Heart right ventricle (tissue), 16 donors: Measurements from ENCODE around the gene HPDL. TPM values are rescaled to one million over a fixed set of nuclear protein-coding genes. Genes with fewer than 3 reads are reported as not detected.
A peak's percentile ranks its signal among the peaks of the same experiment; 100 is the strongest.

Experiments used
- ATAC-seq, 8 donors: fragments of 200-7000 bp; cut with Tn5 transposase; one replicate each; pipeline ENCODE4 v1.9.1; 2020; ENCODE audit warnings: mild to moderate bottlenecking in 8 of 8, moderate library complexity in 8 of 8, moderate number of reproducible peaks in 1 of 8
- DNase-seq, 2 donors: peaks; one replicate each; pipeline ENCODE4 v3.0.0-alpha.2; 2020
- H3K27ac ChIP-seq, 10 donors: fragments of 200-600 bp; sonication (generic) in 2 of 10; one replicate each; pipeline versions ENCODE4 v1.5.0 to v1.8.0; 2020 to 2022; ENCODE audit warnings: mild to moderate bottlenecking in 3 of 10
- H3K27me3 ChIP-seq, 7 donors: fragments of 200-600 bp; one replicate each; pipeline ENCODE4 v1.8.0; 2021 to 2022; ENCODE audit warnings: mild to moderate bottlenecking in 2 of 7
- H3K36me3 ChIP-seq, 9 donors: fragments of 200-600 bp; sonication (generic) in 1 of 9; one replicate each; pipeline versions ENCODE4 v1.5.0 to v1.8.0; 2020 to 2022; ENCODE audit warnings: mild to moderate bottlenecking in 2 of 9
- H3K4me1 ChIP-seq, 9 donors: fragments of 200-600 bp; sonication (generic) in 1 of 9; one replicate each; pipeline versions ENCODE4 v1.5.0 to v1.8.0; 2020 to 2022; ENCODE audit warnings: mild to moderate bottlenecking in 4 of 9
- H3K4me3 ChIP-seq, 10 donors: fragments of 200-600 bp; sonication (generic) in 2 of 10; one replicate each; pipeline versions ENCODE4 v1.5.0 to v1.8.0; 2020 to 2022; ENCODE audit warnings: mild to moderate bottlenecking in 7 of 10, moderate library complexity in 2 of 10
- H3K9me3 ChIP-seq, 11 donors: fragments of 200-600 bp in 10 of 11; sonication (generic) in 2 of 11; one replicate each; pipeline versions ENCODE4 v1.5.0 to v1.8.0; 2013 to 2022; ENCODE audit warnings: mild to moderate bottlenecking in 2 of 11, control low read depth in 1 of 11, moderate library complexity in 1 of 11
- WGBS, 2 donors: extraction: QIAGEN DNeasy Blood & Tissue Kit; methylation state at CpG; one replicate each; pipeline ENCODE4 v1.1.7; 2013; ENCODE audit warnings: inconsistent platforms in 1 of 2; 5-methylcytosine and 5-hydroxymethylcytosine counted together
- intact Hi-C, 10 donors: fragments of 100-400 bp; cut with DNase I; formaldehyde crosslinking; loops; one replicate each; pipeline versions ENCODE4 v1.11.1 to v1.14.2; 2022
- polyA plus RNA-seq, 2 donors: library from polyadenylated mRNA; stranded (reverse); fragments of 200-250 nt; gene quantifications; one replicate each; pipeline ENCODE4 v1.2.3, GENCODE V29; 2013
- total RNA-seq, 10 donors: library from RNA; stranded (reverse); fragmentation: NEBNext Ultra II Directional in 3 of 10; extraction: Animal tissue kit (Norgen Biotek cat#: 25700) in 3 of 10; gene quantifications; one replicate each; pipeline versions ENCODE4 v1.2.1 to v1.2.4, GENCODE V29; 2021 to 2023
- TF ChIP-seq, protein P1 (sequence below), 9 donors: fragments of 200-600 bp; sonication (generic) in 2 of 9; IDR thresholded peaks; one replicate each; pipeline versions ENCODE4 v1.5.0 to v1.8.0; 2021 to 2022; ENCODE audit warnings: antibody characterized with exemption in 9 of 9, mild to moderate bottlenecking in 5 of 9, moderate library complexity in 1 of 9
- donor health status: Arrhythmogenic right ventricular cardiomyopathy.
- donor health status: ischemic (EF 13 %, LVEDD 7.1; RV severe dilation, severe dysfunction).
- donor health status: healthy with polysubstance abuse.
- donor health status: DM: no; HTN: yes; CAD: no.
- donor health status: DM: no; HTN: no; CAD: no.
- donor health status: ischemic (EF 25% LVEDD 6.9; RV normal size, moderate dysfunction).
- donor health status: ischemic (EF 25% LVEDD 5.7; RV mildly dilated, moderate dysfunction).
- donor health status: healthy.
- donor health status: DM: yes; HTN: yes; CAD: no.
- donor health status: Ischemic cardiomyopathy.
- donor health status: ischemic (EF 35%, LVEDD 5.7; RV mildly dilated, moderate dysfunction).
- donor health status: nonischemic (EF 11% LVEDD 7.7; RV severe dilation, severe dysfunction).
- donor health status: DM: yes; HTN: yes; CAD: no.
- donor health status: PGD.
- donor health status: ischemic (EF 29% LVEDD 5.4; RV normal size, mild dysfunction).
- donor health status: nonischemic (EF 23%, LVEDD 6.1; RV moderate dilation, normal function).

HPDL gene
- total and polyA plus RNA-seq, 12 donors: 0.17 to 0.62 (median 0.37) TPM; not detected in 7

DNA sequence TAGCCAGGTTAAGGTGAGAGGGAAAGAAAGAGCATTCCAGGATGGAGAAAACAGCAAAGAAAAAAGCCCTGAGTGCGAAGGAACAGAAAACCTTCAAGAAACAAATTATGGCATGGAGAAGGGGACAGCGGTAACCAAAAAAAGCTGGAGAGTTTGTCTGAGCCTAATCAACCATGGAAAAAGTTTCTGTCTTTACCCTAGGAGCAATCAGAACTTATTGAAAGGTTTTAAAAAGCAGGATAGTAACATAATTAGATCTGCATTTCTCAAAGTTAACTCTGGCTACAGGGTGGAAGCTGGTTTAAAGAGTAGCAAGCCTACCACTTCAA lies 26.1 kb upstream of the HPDL start:
- H3K27ac ChIP-seq: no peak overlapping the region
- no peaks in the 10 kb centered on the region for H3K36me3 ChIP-seq
- 58 to 59% methylated on average over 2 of the region's 2 CpGs for WGBS, 2 donors
- no peaks in the 10 kb centered on the region for H3K9me3 ChIP-seq
- intact Hi-C loops: loop anchor here in 9 of 10 donors (1.0 to 10.0 kb wide), 14 partner anchors 192 to 583 kb away; partner anchors contain the start of genes BEST4 (in 3 of the 9), KIF2C (in 3 of the 9), TESK2 (in 3 of the 9) and RNU5D-1 (in 2 of the 9)
- H3K4me3 ChIP-seq: no peak overlapping the region
- peaks cover 0 to 16% (median 10%) of the 10 kb centered on the region in 9 donors for H3K4me1 ChIP-seq
- TF ChIP-seq, protein P1, sequence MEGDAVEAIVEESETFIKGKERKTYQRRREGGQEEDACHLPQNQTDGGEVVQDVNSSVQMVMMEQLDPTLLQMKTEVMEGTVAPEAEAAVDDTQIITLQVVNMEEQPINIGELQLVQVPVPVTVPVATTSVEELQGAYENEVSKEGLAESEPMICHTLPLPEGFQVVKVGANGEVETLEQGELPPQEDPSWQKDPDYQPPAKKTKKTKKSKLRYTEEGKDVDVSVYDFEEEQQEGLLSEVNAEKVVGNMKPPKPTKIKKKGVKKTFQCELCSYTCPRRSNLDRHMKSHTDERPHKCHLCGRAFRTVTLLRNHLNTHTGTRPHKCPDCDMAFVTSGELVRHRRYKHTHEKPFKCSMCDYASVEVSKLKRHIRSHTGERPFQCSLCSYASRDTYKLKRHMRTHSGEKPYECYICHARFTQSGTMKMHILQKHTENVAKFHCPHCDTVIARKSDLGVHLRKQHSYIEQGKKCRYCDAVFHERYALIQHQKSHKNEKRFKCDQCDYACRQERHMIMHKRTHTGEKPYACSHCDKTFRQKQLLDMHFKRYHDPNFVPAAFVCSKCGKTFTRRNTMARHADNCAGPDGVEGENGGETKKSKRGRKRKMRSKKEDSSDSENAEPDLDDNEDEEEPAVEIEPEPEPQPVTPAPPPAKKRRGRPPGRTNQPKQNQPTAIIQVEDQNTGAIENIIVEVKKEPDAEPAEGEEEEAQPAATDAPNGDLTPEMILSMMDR (IDR thresholded peaks at IDR 0.05): no peak
- no peak for ATAC-seq
- H3K27me3 ChIP-seq: no peaks in the 10 kb centered on the region
- DNase-seq: no peak

DNA sequence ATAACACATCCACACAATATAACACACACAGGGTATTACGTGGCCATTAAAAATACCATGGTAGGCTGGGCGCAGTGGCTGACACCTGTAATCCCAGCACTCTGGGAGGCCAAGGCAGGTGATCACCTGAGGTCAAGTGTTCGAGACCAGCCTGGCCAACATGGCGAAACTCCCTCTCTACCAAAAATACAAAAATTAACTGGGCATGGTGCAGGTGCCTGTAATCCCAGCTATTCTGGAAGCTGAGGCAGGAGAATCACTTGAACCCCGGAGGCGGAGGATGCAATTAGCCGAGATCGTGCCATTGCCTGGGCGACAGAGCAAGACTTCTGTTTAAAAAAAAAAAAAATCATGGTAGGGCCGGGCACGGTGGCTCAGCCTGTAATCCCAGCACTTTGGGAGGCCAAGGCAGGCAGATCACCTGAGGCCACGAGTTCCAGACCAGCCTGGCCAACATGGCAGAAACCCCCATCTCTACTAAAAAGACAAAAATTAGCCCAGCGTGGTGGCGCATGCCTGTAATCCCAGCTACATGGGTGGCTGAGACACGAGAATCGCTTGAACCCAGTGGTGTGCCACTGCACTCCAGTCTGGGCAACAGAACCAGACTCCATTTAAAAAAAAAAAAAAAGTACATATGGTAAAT lies 24.1 kb upstream of the HPDL start:
- no peaks in the 10 kb centered on the region for H3K27me3 ChIP-seq
- H3K9me3 ChIP-seq: no peaks in the 10 kb centered on the region
- intact Hi-C loops: loop anchor here in 9 of 10 donors (1.0 to 10.0 kb wide), 14 partner anchors 190 to 585 kb away; partner anchors contain the start of genes BEST4 (in 3 of the 9), KIF2C (in 3 of the 9), RNU5D-1 (in 3 of the 9) and TESK2 (in 3 of the 9)
- ATAC-seq (no peak), DNase-seq (no peak)
- H3K36me3 ChIP-seq: no peaks in the 10 kb centered on the region
- peak overlapping the region in 9 of 10 donors; percentile 65 to 94 (median 83) for H3K4me3 ChIP-seq
- WGBS, 2 donors: 88 to 89% methylated on average over 16 of the region's 16 CpGs
- H3K4me1 ChIP-seq: peaks cover 0 to 17% (median 10%) of the 10 kb centered on the region in 9 donors
- peak overlapping the region in 9 of 10 donors; percentile 74 to 96 (median 87) for H3K27ac ChIP-seq
- TF ChIP-seq, protein P1 (IDR thresholded peaks at IDR 0.05): no peak

DNA sequence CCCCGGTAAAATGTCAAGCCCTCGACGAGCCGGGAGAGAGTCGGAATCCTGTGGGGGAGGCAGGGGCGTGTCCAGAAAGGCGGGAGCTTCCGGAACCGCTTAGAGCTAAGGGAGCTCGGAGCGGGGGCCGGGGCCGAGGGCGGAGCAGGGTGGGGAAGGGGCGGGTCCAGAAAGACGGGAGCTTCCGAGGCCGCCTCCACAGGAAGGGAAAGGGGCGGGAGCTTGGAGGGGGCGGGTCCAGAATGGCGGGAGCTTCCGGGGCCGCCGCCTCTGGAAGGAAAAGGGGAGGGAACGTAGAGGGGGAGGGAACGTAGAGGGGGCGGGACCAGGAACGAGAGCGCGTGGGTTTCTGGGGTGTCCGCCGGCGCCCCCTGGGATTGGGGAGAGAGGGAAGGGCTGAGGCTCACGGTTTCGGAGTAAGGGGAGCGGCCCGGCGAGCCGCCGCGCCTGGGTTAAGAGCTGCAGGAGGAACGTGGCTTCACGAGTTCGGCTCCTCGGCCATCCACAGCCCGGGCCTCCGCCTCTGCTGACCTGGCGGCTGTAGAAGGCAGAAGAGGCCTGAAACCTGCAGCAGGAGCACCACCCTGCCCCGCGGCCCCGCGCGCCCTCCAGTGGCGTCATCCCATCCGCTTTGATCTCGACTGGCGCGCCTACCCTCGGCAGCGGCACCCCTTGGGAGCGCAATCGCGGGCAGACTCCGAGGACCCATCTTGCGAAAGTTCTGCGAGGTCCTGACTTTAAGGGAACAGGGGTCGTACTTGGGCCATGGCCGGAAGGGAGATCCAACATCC lies 23.0 kb upstream of the HPDL start:
- peak overlapping the region; percentile 76 to 96 (median 94) for H3K27ac ChIP-seq
- H3K36me3 ChIP-seq: no peaks in the 10 kb centered on the region
- DNase-seq: peak; percentile 99
- H3K4me1 ChIP-seq: peaks cover 0 to 17% (median 10%) of the 10 kb centered on the region in 9 donors
- peak overlapping the region; percentile 36 to 94 (median 82) for H3K4me3 ChIP-seq
- no peaks in the 10 kb centered on the region for H3K27me3 ChIP-seq
- no peaks in the 10 kb centered on the region for H3K9me3 ChIP-seq
- peak; percentile 97 to 98 (median 98) for ATAC-seq
- intact Hi-C loops: loop anchor here in 9 of 10 donors (1.0 to 10.0 kb wide), 14 partner anchors 189 to 586 kb away; partner anchors contain the start of genes BEST4 (in 3 of the 9), KIF2C (in 3 of the 9), RNU5D-1 (in 3 of the 9) and TESK2 (in 3 of the 9)
- TF ChIP-seq, protein P1 (IDR thresholded peaks at IDR 0.05): peak in 8 of 9 donors; percentile 42 to 83 (median 72)
- WGBS, 2 donors: 0 to 1% methylated on average over 54 to 68 of the region's 68 CpGs
